SIG-M5 (cell line): ENCODE results near the gene PARD3.
A peak's percentile ranks its signal among the peaks of the same experiment; 100 is the strongest.
"Not testable (repeated sequence)": the region's sequence is repeated elsewhere in the genome, so short reads cannot be mapped to it uniquely, and the experiment has no call there.

Source experiments
- DNase-seq: peaks from one replicate; lab custom pipeline; 2025; lab: John Stamatoyannopoulos, UW

PARD3 gene

DNA sequence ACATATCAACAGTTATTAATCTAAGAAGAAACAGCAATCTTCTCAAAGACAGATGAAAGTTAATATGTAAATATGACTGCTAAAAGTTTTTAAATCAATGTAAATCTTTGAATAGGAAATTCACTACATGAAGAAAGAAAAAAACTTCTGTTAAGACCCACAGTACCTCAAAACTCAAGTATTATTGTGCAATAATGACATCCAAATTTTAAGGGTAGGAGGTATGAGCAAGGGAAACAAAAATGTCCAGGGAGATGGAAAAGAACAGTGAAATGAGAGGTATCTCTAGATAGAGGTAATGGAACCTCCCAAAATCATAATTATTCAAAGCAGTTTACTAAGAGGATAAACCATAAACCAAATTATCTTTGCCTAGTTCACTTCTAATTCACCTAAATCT, 436.8 kb downstream of the PARD3 start:
- no peak for DNase-seq

DNA sequence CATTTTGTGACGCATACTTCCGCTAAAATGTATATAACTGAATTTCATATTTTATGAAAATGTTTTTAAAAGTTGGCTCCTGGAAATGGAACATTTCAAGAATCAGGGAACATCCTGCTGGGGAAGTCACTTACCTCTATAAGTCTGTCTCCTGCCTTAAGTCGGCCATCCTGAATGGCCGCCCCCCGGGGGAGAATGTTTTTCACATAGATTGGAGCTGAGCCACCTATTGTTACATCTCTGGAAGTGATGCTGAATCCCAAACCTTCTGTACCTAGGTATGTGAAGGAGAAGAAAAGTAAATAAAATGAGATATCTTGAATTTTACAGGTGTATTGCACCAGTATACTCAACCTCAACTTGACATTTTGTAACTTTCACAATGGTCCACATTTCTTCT, 437.3 kb downstream of the PARD3 start:
- DNase-seq, result no peak

DNA sequence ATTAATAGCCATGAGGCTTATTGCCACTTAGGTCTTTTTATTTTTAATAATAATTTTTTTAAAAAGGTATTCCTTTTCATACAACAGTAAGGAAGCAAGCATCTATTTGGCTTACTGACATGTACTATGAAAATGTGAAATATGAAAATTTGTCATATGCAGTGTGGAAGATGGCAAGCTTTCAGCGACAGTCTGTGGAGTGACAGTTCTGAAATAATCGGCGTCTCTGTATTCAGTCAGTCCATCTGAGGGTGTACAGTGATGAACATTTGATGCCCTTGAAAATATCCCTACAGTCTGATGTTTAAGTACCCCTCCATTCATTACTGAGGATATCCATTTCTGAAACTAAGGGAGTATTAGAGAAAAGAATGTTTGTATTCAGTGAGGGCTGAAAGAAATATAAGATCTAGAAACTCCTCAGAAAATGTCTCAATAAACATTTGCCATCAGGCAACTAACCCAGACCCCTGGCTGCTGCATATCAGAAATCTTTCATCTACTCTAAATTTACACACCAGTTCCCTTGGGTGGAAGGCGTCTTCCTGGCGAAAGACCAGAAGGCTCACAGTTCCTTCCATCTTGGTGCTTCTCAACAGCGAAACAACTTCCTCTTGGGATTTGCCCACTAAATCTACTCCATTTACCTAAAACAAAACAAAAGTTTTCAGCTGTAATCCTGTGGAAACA, 440.6 kb downstream of the PARD3 start:
- DNase-seq, result no peak

DNA sequence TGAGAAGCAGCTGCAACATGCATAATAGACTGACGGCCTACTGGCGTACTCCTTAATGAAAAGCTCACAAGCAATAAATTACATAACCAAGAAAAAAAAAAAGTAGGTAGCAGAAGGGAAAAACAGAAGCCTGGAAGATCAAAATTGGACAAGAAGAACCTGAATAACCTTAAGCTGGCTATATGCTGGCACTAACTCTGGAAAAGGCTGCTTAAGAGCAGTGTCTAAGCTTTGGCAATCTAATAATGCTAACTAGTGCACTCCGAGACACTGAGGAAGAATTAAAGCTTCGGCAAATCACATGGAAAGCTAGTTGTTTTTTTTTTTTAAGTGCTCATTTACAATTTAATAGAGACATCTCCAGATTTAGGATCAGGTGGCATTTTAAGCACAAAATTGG, 441.9 kb downstream of the PARD3 start:
- no peak for DNase-seq

DNA sequence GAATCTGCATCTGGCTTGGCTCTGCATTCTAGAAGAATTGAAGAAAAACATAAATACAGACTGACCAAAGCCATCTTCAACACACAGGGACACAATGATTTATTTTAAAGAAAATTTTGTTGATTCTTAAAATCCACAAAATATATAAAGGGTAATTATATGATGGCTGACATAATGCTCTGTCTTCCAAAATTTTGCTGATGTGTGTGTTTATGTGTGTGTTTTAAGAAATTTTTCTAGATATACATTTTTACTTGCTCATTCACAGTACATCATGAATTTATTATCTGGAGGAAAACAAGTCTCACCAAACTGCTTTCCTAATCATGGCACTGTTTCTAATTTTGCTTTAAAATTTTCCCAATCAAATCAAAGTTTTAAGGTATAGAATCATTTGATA, 442.6 kb downstream of the PARD3 start:
- no peak for DNase-seq

DNA sequence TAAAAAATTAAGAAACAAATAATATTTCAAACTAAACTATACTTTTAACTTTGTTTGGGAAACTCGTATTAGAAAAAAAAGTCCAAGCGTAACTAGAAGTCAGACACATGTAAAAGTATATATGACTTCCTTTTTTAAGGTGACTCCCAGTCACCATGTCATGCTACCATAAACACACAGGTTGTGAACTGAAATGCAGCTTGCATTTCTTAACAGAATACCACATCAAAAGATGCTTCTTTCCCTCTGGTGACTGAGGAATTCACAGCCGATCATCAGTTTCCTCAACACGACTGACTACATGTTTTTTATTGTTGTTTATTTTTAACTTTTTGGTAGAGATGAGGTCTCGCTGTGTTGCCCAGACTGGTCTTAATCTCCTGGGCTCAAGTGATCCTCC, 445.0 kb downstream of the PARD3 start:
- DNase-seq, result no peak

DNA sequence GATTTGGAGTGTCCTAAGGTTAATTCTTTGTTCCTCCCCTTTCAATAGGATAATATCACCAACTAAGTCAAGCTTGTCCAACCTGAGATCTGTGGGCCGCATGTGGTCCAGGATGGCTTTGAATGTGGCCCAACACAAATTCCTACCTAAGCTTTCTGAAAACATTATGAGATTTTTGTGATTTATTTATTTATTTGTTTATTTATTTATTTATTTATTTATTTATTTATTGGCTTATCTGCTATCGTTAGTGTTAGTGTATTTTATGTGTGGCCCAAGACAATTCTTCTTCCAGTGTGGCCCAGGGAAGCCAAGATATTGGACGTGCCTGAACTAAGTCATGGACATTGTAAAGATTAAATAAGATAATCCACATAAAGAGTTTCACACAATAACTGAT, 446.0 kb downstream of the PARD3 start:
- no peak for DNase-seq

DNA sequence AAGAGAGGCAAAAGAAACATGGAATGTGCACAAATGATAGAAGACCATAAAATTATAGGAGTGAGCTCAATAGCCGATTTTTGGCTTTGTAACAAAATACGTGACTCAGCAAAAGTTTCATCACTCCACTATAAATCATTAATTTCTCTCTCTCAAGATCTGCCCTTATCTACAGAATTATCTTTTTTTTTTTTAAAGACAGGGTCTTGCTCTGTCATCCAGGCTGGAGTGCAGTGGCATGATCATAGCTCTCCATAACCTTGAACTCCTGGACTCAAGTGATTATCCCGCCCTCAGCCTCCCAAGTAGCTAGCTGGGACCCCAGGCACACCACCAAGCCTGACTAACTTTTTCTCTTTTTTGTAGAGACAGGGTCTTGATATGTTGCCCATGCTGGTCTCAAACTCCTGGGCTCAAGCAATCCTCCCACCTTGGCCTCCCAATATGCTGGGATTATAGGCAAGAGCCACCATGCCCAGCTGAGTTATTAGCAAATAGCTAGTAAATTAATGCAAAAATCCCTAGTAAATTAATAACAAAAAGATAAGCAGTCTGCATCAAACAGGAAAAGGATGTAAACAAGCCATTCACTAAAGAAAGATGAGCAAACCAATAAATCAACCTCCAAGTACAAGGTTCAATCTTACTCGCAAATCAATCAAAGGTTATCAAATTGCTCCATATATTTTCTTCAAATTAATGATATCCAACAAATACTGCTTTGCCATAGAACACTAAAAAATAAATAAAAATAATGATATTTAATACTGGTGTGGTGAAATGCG, 450.7 kb downstream of the PARD3 start:
- DNase-seq, result no peak

DNA sequence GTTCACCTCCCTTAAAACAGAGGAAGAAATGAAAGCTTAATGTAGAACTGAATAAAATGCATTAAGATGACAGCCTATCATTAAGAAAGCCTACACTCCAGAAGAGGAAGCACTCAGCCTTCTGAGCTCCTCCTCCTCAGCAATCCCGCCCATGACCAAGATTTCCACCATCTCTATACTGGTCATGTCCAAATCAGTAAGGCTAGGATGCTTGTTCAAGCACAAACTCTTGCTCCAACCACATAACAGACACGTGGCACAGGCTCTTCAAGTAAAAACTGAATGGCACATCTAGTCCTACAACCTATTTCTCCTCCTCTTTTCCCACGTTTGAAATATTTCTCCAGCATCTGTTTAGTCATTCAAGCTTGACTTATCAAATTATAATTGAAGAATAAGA, 454.1 kb downstream of the PARD3 start:
- peak; percentile 17 for DNase-seq

DNA sequence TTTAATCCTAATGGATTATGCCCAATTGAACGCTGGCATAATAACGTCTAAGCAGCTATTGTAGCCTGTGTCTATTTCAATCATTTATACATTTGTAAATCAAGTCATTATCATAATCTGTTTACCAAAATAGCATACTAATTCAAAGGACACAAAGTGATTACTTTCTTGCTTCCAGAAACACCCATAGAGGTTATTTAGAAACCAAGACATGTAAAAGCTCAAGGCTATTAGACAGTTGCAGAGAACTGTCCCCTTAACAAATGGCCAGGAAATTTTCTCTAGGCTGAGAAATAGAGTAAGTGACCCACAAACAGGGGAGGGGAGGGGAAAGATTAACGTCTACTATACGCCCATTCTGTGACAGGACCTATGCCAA, 455.7 kb downstream of the PARD3 start:
- DNase-seq, result no peak

DNA sequence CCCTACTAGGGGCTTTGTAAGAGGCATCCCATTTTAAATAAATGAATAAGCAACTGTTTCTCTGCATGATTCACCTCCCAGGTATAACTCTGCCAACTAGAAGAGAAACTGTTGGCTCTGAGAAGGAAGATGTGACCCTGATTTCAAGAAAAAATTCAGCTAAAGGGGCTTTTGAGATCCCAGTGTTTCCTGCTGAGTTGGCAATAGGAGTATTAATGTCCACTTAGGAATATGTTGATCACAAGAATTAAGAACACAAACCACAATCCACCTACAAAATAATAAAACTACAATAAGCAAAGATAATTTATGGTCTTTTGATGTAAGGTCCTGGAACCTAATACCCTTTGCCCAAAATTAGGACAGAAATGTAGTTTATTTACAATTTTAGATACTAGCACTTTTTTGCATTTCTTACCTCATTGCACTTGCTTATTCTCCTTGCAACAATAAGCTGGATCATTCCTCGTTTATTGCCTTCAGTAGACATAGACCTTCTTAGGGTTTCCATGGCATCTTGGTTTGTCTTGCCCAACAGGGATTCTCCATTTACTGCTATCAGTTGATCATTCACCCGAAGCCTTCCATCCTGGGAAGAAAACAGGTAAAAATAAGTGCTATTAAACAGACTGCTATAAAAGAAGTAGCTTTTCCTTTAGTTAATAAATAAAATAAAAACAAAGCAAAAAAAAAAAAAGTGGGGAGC, 456.2 kb downstream of the PARD3 start:
- no peak for DNase-seq

DNA sequence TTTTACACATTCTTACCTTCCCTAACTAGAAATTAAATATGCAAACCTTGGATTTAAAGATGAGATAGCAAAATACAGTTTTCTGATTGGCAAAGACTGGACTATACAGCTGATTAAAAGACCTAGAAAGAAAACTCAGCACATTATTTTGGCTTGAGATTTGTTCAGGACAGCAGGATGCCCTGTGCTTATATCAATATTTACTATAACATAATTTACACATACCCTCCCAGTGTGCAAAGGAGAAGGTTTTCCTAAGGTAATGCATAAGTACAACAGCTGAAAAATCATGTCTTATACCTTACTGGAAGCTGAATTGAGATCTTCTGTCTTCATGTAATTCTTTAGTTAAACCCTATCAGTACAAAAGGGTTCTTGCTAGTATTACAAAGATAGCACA, 458.6 kb downstream of the PARD3 start:
- no peak for DNase-seq

DNA sequence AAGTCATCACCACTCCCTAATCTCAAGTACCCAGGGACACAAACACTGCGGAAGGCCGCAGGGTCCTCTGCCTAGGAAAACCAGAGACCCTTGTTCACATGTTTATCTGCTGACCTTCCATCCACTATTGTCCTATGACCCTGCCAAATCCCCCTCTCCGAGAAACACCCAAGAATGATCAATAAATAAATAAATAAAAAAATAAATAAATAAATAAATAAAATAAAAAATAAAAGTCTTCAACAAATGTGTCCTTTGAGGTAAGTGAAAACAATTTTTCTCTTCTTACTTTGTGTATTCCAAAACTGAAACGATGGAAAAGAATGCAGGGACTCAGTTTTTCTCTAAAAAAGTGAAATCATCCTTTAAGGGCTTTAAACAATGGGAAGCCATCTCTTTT, 461.6 kb downstream of the PARD3 start:
- DNase-seq, result not testable (repeated sequence)

DNA sequence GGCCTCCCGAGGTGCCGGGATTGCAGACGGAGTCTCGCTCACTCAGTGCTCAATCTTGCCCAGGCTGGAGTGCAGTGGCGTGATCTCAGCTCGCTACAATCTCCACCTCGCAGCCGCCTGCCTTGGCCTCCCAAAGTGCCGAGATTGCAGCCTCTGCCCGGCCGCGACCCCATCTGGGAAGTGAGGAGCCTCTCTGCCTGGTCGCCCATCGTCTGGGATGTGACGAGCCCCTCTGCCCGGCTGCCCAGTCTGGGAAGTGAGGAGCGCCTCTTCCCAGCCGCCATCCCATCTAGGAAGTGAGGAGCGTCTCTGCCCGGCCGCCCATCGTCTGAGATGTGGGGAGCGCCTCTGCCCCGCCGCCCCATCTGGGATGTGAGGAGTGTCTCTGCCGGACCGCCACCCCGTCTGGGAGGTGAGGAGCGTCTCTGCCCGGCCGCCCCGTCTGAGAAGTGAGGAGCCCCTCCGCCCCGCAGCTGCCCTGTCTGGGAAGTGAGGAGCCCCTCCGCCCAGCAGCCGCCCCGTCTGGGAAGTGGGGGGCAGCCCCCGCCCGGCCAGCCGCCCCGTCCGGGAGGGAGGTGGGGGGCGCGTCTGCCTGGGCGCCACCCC, 462.4 kb downstream of the PARD3 start:
- not testable (repeated sequence) for DNase-seq

DNA sequence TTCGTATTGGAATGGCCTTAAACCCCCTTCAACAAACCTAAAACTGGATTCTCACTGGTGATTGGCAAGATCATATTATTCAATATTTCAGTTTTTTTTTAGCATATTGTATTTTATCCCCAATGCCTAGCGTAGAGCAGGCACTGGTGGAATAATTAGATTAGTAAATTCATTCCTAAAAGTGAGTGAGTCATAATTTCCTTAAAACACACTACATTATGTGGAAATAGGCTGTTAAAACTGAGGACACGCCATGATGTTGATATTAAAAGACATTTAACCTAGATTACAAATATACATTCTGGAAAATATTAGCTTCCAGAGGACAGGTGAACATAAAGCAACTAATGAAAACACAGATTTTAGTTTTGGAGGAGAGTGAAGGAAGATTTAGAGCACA, 463.9 kb downstream of the PARD3 start:
- no peak for DNase-seq

DNA sequence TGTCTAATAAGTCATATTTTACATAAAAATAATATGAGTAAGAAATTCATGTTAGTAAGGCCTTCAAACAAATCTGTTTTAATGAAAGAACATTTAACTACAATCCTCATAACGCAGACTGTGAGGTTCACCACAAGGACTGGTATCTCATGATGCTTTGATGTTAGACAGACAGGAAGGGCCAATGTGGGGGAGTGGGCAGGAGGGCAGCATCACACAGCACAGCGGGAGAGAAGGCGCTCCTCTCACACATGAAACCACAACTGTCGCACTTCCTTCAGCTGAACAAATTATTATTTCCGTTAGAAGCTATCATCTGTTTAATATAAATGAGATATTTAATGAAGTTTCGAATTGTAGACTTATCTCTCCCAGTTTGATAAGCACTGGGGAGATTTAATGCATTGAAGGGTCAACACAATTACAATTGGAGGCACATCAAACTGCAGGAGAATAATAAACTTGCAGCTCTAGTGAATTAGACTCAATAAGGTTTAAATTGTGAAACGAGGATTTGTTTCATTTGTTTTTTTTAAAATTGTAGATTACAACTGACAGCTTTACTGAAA, 466.1 kb downstream of the PARD3 start:
- DNase-seq, result no peak

DNA sequence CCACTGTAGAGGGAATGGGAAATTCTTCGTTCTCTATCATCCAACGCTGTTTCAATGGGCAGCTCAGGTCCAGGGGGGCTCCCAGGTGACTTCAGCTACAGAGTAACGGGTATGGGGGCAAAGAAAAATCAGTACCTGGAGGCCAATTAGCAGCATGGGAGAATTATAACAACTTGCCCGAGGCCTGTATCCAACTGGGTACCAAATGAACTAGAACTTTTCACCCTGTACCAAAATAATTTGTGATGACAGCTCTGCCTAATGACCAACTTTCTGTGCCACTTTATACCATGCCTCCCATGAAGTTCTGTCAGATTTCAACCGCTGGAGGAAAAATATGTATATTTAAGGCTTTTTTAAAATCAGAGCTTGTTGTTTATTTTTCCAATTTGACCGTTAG, 467.1 kb downstream of the PARD3 start:
- no peak for DNase-seq

DNA sequence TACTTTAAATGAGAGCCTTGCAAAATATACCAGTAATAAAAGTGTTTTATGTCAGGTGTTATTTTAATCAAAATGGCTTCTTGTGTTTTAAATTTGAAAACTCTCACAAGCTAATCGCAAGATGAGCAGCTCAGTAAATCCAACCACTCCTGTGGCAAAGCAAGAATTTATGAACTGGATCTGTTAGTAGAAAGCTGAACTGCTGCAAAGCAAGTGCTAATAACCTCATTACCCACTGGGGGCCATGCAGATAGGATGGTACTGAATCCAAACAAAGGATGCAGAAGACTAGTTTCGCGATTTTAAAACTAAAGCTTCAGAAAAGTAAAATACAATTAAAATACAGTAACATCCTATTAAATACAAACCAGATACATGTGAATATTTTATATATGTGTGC, 468.0 kb downstream of the PARD3 start:
- DNase-seq, result no peak

DNA sequence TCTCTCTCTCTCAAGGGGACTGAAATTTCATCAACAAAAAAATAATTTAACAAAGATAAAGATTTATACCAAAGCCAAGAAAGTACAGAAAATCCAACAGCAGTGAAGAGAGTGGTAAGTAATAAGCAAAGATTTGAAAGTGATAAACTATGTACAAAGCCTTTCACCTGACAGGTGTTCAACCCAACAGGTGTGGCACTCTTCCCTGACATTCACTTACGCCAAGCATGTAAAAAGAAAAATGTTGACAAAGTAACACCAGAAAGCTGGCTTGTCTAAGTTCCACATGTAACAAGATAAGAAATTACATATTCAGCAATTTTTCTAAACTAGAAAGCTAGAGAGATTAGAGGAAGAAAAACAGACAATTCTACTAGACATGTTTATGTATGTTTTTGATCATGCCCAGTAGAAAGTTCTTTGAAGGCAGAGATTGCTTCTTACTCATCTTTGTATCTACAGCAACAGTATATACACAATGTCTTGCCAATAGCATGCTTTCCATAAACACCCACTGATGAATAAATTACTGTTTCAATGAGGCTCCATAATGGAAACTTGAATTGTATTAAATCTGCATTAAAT, 468.5 kb downstream of the PARD3 start:
- no peak for DNase-seq

DNA sequence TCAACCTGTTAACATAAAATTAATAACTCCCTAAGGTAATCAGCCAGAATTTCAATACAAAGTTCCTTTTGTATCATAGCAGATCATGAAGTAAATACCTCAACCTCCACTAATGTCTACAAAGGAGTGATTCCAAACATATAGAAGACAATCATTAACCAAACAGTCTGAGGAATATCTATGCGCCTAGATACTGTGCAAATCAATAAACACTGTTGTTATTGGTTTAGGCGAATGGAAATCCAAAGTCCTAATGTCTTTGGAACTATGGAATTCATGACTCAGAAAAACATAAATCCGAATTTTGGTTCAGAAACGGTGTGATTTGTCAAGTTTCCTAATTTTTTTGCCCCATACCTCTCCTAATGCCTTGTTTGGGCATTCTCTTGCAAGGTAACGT, 469.7 kb downstream of the PARD3 start:
- no peak for DNase-seq

DNA sequence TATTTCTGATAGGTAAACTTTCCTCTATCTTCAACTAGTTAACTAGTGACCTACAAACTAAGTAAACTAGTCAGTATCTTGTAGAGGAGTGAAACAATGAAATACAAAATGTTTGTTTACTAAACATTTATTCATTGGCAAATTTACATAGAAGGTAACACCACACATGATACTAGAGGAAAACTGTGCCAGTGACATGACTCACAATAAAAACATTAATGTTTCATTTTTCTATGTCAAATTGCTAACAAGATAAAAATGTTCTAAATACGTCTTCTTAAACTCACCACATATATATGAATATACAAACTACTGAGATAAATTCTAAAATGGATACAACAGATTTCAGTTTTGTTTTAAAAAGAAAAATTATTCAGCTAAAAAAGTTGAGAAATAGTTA, 471.3 kb downstream of the PARD3 start:
- no peak for DNase-seq

DNA sequence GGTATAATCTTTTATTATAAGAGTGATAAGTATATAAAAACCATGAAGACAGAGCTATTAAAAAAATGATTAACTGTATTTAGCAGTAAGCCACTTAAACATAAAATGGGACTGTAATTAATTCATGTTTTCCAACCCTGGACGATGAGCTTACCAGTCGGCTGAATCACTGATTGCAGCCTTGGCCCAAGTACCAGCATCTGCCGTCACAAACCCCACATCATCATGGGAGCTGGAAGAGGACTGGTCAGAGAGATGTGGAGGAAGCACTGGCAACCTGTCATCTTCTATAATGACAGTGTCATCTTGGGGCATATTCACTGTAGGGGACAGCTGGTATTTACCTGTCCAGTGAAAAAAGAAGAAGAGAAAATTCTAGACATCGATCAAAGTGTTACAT, 473.6 kb downstream of the PARD3 start:
- no peak for DNase-seq
